ENCODE data around the gene AUTS2. TPM values are rescaled to one million over a fixed set of nuclear protein-coding genes. Genes with fewer than 3 reads are reported as not detected.

Gene AUTS2
- total RNA-seq, 1 donor from 2014 or later: 53.0 TPM

GRCh38 chr7:70479153-70480021 lies 881.1 kb downstream of the AUTS2 start:
- Histone ChIP-seq H3K9me3 (no peaks in the 10 kb centered on the region), H3K4me3 (no peak overlapping the region), H3K27ac (no peak overlapping the region), H3K27me3 (no peaks in the 10 kb centered on the region), H3K4me1 (no peaks in the 10 kb centered on the region), H3K36me3 (no peaks in the 10 kb centered on the region)
- intact Hi-C loops (cut with DNase I): no loop called here
- no peak for DNase-seq (ENCODE audit: extremely low spot score in 2 of 2)
- TF ChIP-seq POLR2A (IDR thresholded peaks at IDR 0.05) (no peak), POLR2AphosphoS5 (IDR thresholded peaks at IDR 0.05; ENCODE audit: insufficient read depth in 1 of 2, low read depth in 1 of 2) (no peak), CTCF (IDR thresholded peaks at IDR 0.05) (no peak)

GRCh38 chr7:70480927-70481569 lies 882.8 kb downstream of the AUTS2 start:
- Histone ChIP-seq H3K36me3 (no peaks in the 10 kb centered on the region), H3K4me3 (no peak overlapping the region), H3K27ac (no peak overlapping the region), H3K27me3 (no peaks in the 10 kb centered on the region), H3K9me3 (no peaks in the 10 kb centered on the region), H3K4me1 (no peaks in the 10 kb centered on the region)
- DNase-seq (ENCODE audit: extremely low spot score in 2 of 2): no peak
- TF ChIP-seq POLR2A (IDR thresholded peaks at IDR 0.05) (no peak), CTCF (IDR thresholded peaks at IDR 0.05) (no peak), POLR2AphosphoS5 (IDR thresholded peaks at IDR 0.05; ENCODE audit: insufficient read depth in 1 of 2, low read depth in 1 of 2) (no peak)
- intact Hi-C loops (cut with DNase I): no loop called here

- intact Hi-C loops (cut with DNase I): no loop called here
- Histone ChIP-seq H3K9me3 (no peaks in the 10 kb centered on the region), H3K4me1 (no peaks in the 10 kb centered on the region), H3K27me3 (no peaks in the 10 kb centered on the region), H3K36me3 (no peaks in the 10 kb centered on the region), H3K27ac (no peak overlapping the region), H3K4me3 (no peak overlapping the region)
- DNase-seq (ENCODE audit: extremely low spot score in 2 of 2): no peak
- TF ChIP-seq CTCF (IDR thresholded peaks at IDR 0.05) (no peak), POLR2A (IDR thresholded peaks at IDR 0.05) (no peak), POLR2AphosphoS5 (IDR thresholded peaks at IDR 0.05; ENCODE audit: insufficient read depth in 1 of 2, low read depth in 1 of 2) (no peak)
These were observed 883.4 kb downstream of the AUTS2 start for GRCh38 chr7:70481570-70482123.

- TF ChIP-seq POLR2A (IDR thresholded peaks at IDR 0.05) (no peak), CTCF (IDR thresholded peaks at IDR 0.05) (no peak), POLR2AphosphoS5 (IDR thresholded peaks at IDR 0.05; ENCODE audit: insufficient read depth in 1 of 2, low read depth in 1 of 2) (no peak)
- Histone ChIP-seq H3K9me3 (no peaks in the 10 kb centered on the region), H3K27me3 (no peaks in the 10 kb centered on the region), H3K4me1 (no peaks in the 10 kb centered on the region), H3K36me3 (no peaks in the 10 kb centered on the region), H3K27ac (no peak overlapping the region), H3K4me3 (no peak overlapping the region)
- intact Hi-C loops (cut with DNase I): no loop called here
- no peak for DNase-seq (ENCODE audit: extremely low spot score in 2 of 2)
These were observed 886.0 kb downstream of the AUTS2 start for GRCh38 chr7:70484255-70484654.

Data from vagina (tissue), 2 donors.